Liver (tissue), 3 donors: Measurements from ENCODE around the gene KCNQ4.

Experiments
- HNF4G ChIP-seq: IDR thresholded peaks from 2 replicates; pipeline ENCODE4 v1.6.1; 2016; ENCODE audit warnings: antibody characterized with exemption
- REST ChIP-seq: IDR thresholded peaks from 2 replicates; pipeline ENCODE4 v1.6.1; 2016; ENCODE audit warnings: antibody characterized with exemption, mild to moderate bottlenecking
- SP1 ChIP-seq: IDR thresholded peaks from 2 replicates; pipeline ENCODE4 v1.6.1; 2018; ENCODE audit warnings: antibody characterized with exemption, mild to moderate bottlenecking
- TF ChIP-seq, protein P1 (sequence below): fragments of 150-350 bp; IDR thresholded peaks from 2 replicates; pipeline ENCODE4 v1.5.1; 2017; ENCODE audit warnings: improper control_type of control experiment, low read depth, low read length; ENCODE audit not compliant: missing input control
- donor health status: healthy.
- donor health status: healthy.

- TF ChIP-seq, protein P1, sequence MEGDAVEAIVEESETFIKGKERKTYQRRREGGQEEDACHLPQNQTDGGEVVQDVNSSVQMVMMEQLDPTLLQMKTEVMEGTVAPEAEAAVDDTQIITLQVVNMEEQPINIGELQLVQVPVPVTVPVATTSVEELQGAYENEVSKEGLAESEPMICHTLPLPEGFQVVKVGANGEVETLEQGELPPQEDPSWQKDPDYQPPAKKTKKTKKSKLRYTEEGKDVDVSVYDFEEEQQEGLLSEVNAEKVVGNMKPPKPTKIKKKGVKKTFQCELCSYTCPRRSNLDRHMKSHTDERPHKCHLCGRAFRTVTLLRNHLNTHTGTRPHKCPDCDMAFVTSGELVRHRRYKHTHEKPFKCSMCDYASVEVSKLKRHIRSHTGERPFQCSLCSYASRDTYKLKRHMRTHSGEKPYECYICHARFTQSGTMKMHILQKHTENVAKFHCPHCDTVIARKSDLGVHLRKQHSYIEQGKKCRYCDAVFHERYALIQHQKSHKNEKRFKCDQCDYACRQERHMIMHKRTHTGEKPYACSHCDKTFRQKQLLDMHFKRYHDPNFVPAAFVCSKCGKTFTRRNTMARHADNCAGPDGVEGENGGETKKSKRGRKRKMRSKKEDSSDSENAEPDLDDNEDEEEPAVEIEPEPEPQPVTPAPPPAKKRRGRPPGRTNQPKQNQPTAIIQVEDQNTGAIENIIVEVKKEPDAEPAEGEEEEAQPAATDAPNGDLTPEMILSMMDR: no peak
- no peak for TF ChIP-seq REST
- no peak for TF ChIP-seq HNF4G
- TF ChIP-seq SP1: no peak
Measured at GRCh38 chr1:40834968-40835545, 51.5 kb downstream of the KCNQ4 start.
